CD4-positive, alpha-beta T cell treated with Interleukin-21 for 1 hour (primary cell): ENCODE measurements around the gene NLGN1.

ENCODE experiments used
- DNase-seq: peaks from one replicate; pipeline ENCODE4 v3.0.0-alpha.2; 2020

Gene NLGN1

DNA sequence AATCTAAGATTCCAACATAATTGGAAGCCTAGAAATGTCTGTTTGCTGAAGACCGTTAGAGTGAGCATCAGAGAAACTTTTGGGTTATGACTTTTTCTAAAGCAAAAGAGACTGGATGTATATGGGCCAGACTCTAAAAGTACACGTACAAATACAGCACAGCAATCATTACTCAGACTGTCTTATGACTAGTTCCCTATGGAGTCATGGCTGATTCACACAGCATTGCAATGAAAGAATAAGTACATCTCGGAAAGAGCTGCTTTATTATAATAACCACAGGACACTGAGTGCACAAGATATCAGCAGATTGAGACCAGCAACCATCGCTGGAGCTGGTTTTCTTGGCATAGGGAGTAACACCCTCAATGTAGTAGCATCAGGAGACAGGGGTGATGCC is 618.6 kb downstream of the NLGN1 start:
- DNase-seq: no peak

DNA sequence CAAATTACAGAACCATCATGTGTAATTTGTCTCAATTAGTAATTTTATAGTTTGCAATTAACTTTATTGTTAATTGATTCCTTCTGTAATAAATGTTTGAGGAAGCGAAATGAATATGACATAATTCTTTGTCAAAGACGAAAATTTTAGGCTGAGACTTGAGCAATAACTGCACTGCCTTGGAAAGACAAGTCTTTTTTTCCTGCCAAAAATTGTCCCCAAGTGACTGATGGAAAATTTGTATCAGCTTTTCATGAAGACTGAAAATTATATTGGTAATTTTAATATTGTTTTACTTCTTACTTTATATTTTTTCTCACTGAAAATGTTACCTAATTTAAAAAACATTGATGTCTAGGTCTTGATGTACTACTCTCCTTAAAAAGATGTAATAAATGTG is 622.6 kb downstream of the NLGN1 start:
- no peak for DNase-seq

DNA sequence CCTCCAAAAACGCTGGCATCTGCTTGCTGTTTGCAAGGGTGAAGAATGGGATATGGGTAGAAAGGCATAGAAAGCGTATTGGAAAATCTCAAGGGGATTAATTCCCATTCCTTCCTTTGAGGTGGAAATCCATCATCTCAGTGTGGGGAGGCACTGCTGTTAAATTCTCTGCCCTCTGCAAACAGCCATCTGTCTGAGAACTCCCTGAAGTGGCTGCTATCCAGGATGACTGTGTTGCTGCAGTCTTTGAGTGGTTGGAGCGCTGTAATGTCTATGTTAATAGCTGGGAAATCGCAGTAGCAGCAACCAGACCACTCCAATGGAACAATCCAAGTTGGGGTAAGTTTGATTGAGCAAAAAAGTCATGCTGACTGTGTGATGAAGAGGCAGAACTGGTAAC is 625.9 kb downstream of the NLGN1 start:
- no peak for DNase-seq

- DNase-seq: no peak
Observed at GRCh38 chr3:174028673-174029072, 631.1 kb downstream of the NLGN1 start.

DNA sequence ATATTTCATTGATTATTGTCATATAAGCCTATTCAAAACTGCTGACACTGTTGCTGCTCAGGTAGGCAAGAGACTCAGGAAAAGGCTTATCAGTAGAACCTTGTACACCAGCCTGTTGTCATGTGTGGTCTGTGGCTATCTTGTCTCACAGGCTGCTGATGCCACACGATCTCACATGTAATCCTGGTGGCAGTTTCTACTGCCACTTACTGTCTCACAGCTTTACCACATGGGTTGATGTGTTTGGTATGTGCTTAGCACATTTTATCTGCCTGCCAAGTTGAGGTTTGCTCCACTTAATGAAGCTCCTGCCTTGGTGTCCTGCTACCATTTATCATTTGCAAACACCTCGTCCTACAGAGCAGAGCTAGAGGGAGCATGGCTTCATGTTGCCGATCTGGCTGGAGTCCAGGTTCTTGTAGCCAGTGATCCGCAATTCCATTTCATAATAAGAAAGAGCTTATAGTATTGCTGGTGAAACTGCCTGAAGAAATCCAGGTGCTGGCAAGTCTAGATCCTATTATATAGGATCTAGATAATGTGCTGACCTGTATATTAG is 637.9 kb downstream of the NLGN1 start:
- no peak for DNase-seq

- DNase-seq: no peak
Observed at GRCh38 chr3:174046311-174046710, 648.8 kb downstream of the NLGN1 start.

DNA sequence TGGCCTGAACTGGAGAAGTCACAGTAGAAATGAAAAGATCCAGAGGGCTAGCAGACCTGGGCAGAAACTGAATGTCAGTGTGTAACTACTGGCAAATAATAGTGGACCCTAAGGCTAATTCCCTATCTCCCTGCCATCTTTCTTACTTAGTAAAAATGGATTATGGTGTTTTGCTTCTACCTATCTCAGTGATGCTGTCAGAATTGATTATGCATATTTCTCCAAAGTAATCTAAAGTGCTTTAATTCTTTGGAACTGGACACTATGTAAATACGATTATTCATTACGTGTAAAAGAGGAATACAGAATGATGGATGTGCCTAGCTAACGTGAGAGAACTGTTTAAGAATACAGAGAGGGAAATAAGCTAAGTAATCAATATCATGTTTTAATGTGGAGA is 651.9 kb downstream of the NLGN1 start:
- DNase-seq: no peak

DNA sequence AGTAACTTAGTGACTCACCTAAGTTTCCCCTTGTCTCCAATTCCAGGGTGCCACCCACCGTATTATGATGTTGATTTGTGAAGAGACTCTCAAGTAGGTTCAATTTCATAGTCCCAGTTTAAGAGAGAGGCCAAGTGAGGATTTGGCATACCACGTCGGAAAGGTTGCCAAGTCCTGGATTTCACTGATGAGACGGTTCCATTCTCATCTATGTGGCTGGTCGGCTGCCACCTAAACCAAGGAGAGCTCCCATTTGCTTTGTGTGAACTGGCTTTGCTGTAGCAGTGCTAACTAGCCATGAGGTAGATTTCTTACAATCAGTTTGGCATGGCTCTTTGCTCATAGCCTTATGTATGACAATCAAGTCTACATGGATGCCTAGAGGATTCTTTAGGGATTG is 653.6 kb downstream of the NLGN1 start:
- no peak for DNase-seq

GRCh38 chr3:174058804-174059203 is 661.3 kb downstream of the NLGN1 start:
- DNase-seq: no peak

DNA sequence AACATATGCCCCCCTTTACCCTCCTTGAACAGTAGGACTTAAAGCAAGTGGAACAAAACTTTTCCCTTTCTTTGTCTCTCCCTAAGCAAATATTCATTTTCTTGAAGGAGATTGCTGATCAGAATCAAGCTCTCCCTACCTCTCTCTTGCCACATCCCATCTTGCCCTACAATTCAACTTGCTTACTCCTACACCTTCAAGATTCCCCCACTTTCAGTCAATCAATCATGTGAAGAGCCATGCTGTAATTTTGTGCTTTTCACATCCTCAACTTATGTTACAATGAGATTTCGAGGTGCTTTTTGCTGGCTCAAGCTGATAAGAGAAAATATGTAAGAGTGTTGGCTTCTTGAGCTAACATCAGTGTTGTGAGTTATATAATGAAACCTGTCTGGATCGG is 662.9 kb downstream of the NLGN1 start:
- DNase-seq: no peak

DNA sequence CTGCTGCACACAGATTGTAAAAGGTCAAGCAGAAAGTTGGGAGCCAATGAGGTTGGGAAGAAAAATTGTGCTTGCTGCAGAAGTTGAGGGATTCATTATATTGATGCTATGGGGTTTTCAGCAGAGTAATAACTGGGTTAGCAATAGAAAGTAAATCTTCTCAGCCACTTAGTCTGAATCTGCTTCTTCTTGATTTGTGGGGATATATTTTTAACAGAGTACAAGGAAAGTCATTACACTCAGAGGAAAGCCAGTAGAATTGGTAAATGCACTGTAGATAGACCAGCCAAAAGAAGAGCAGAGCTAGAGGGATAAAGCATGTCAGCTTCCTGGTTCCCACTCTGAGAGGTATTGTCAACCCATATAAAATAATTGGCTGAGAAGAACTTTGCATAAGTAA is 663.6 kb downstream of the NLGN1 start:
- no peak for DNase-seq

GRCh38 chr3:174061731-174062130 is 664.2 kb downstream of the NLGN1 start:
- DNase-seq: no peak

DNA sequence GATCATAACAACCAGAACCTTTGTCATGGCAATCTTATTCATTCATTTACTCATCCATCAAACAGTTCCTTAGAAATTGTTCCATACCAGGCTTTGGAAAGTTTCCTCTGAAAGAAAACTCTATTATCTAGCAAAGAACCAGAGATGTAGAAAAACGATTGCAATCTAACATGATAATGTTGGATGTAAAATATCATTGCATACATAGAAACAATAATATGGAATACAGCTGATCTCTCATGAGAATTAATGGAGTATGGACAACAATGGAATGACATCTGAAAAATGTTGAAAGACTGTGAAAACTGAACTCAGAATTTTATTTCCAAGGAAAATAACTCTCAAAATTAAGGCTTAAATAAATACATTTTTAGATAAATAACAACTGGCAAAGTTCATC is 665.4 kb downstream of the NLGN1 start:
- no peak for DNase-seq

DNA sequence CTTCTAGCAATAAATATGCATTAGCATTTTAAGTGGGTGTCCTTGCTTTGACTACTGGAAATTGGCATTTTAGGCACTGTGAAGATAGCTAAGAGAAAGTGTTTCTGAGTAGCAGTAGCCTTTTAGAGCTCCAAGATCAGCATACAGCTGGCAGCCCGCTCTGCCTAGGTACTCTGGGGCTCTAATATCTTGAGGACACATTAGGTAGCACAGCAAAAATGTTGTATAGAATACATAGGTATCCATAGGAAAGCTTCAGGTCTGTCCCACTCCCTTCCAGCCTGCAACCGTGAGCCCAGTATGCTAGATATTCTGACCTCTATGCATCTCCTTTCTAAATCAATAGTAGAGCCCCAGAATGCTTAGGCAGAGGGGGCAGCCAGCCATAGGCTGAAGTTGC is 670.5 kb downstream of the NLGN1 start:
- DNase-seq: no peak

DNA sequence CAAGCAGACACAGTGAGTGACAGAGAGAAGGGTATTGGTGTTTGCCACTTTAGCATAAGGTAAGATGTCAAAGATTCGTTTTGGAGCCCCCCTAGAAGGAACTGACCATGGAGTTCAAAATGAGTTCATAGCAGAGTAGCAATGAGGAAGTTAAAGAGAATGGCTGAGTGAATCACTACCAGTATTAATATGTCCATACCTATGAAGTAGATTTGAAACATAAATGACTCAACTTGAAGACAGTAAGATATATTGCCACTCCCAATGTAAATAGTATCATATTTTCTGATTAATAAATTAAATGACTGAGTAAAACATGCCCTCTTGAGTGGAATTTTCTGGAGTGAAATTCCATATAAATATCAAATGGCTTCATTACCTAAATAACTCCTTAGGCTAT is 675.1 kb downstream of the NLGN1 start:
- no peak for DNase-seq

DNA sequence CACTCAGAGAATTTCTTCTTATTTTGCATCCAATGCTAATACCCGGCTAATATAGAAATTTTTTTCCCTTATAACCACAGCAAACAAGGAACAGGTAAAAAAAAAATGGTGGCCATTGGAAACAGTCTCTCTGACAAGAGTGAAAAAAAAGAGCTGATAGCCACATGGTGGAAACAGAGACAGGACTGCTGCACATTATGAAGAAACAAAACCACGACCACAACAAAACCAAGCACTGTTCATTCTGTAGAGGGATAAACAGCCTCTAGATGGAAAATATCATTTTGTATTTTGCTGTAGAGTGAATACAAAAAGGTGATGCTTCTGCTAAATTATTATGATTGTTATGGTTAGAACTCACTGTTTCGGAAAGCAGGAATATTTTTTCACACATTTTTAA is 686.2 kb downstream of the NLGN1 start:
- no peak for DNase-seq

DNA sequence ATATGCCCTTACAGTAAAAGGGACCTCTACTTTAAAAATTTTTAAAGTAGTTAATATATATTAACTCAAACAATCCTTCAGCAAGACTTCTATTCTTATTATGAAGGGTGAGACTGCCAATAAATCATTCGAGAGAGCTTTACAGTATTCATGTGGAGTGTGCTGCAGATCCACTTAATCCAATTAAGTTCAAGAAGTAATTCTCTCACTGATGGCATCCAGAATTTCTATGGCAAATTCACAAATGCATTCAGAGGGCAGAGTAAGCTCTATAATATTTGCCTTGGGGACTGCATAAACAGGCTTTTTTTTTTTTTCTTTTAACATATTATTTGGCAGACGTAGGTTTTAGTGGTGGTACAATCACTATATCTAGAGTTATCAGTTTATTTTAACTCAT is 692.0 kb downstream of the NLGN1 start:
- no peak for DNase-seq

GRCh38 chr3:174094669-174095068 is 697.1 kb downstream of the NLGN1 start:
- no peak for DNase-seq

- no peak for DNase-seq
Observed at GRCh38 chr3:174097686-174098085, 700.1 kb downstream of the NLGN1 start.

DNA sequence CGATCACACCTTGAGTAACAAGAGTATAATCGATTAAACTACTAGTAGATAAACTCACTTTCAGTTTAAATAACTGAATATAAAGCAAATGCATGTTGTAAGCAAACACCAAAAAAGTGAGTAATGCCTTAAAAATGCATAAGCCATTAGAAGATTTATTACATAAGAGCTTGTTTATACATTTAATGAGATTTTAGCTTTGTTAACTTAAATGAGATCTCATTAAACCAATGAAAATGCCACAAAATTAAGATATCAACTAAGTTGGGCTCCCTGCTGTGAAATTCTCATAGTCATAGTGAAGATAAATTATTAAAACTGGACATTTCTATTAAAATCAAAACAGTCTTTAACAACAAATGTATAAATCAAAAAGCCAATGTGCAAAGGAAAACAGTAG is 701.2 kb downstream of the NLGN1 start:
- no peak for DNase-seq

GRCh38 chr3:174099724-174100123 is 702.2 kb downstream of the NLGN1 start:
- DNase-seq: no peak

GRCh38 chr3:174100744-174101143 is 703.2 kb downstream of the NLGN1 start:
- no peak for DNase-seq

DNA sequence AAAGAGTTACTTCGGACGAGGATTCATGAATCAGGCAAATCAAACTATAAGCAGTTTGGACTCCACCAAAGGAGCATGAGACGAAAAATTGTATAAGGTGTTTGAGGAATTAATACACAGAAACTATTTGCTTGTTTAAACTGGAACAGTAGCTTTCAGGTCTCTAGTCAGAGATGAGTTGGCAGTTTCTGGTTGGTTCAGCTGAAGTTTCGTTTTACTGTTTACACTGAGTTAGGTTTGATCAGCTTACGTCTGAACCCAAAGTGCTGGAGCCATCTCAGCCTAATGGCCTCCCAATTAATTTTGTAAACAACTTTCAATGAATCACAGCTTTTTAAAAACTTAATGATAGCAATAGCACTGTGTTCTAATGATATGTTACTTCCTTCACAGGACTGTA is 703.7 kb downstream of the NLGN1 start:
- no peak for DNase-seq

- no peak for DNase-seq
Observed at GRCh38 chr3:174102274-174102673, 704.7 kb downstream of the NLGN1 start.

- DNase-seq: no peak
Observed at GRCh38 chr3:174102866-174103265, 705.3 kb downstream of the NLGN1 start.

- no peak for DNase-seq
Observed at GRCh38 chr3:174110761-174111160, 713.2 kb downstream of the NLGN1 start.
